SH-SY5Y (cell line): ENCODE results near the gene RABGGTA.

Source experiments
- GATA2 ChIP-seq: IDR thresholded peaks from 2 replicates; pipeline ENCODE4 v1.6.1; 2011; ENCODE audit warnings: mild to moderate bottlenecking, low read depth, low read length
- GATA3 ChIP-seq: IDR thresholded peaks from 2 replicates; pipeline ENCODE4 v1.6.1; 2011; ENCODE audit warnings: low read depth, mild to moderate bottlenecking, low read length, moderate library complexity

GRCh38 chr14:24250354-24250753 lies 21.0 kb downstream of the RABGGTA start:
- TF ChIP-seq GATA2, result no peak
- no peak for TF ChIP-seq GATA3
